HEK293T (cell line): ENCODE results near the gene UPK3A.

Source experiments
- ARNT ChIP-seq: fragments of 450-650 bp; IDR thresholded peaks from 2 replicates; pipeline ENCODE4 v1.6.1; 2017; ENCODE audit warnings: mild to moderate bottlenecking
- BHLHE40 ChIP-seq: fragments of 450-650 bp; IDR thresholded peaks from 2 replicates; pipeline ENCODE4 v1.6.1; 2016; ENCODE audit warnings: mild to moderate bottlenecking, moderate library complexity, borderline replicate concordance
- ELF4 ChIP-seq: fragments of 450-650 bp; IDR thresholded peaks from 2 replicates; pipeline ENCODE4 v1.6.1; 2017; ENCODE audit warnings: antibody characterized with exemption
- FOXA1 ChIP-seq: fragments of 450-650 bp; IDR thresholded peaks from 2 replicates; pipeline ENCODE4 v1.6.1; 2016; ENCODE audit warnings: mild to moderate bottlenecking
- FOXM1 ChIP-seq: fragments of 450-650 bp; IDR thresholded peaks from 2 replicates; pipeline ENCODE4 v1.6.1; 2017; ENCODE audit warnings: mild to moderate bottlenecking, borderline replicate concordance
- NFRKB ChIP-seq: fragments of 450-650 bp; IDR thresholded peaks from 2 replicates; pipeline ENCODE4 v1.6.1; 2016; ENCODE audit warnings: mild to moderate bottlenecking, moderate library complexity
- SP1 ChIP-seq: fragments of 450-650 bp; IDR thresholded peaks from 2 replicates; pipeline ENCODE4 v1.6.1; 2017
- TARDBP ChIP-seq: fragments of 450-650 bp; IDR thresholded peaks from 2 replicates; pipeline ENCODE4 v1.6.1; 2016

- no peak for TF ChIP-seq NFRKB
- no peak for TF ChIP-seq SP1
- no peak for TF ChIP-seq ARNT
- no peak for TF ChIP-seq ELF4
- no peak for TF ChIP-seq TARDBP
- TF ChIP-seq BHLHE40: no peak
- TF ChIP-seq FOXM1: no peak
- TF ChIP-seq FOXA1: no peak
Observed at GRCh38 chr22:45317551-45318167, 32.9 kb downstream of the UPK3A start.
